GM18907 (cell line): Measurements from ENCODE around the gene KAZN.

Experiments used
- ATAC-seq: cut with Tn5 transposase; IDR thresholded peaks from one replicate; pipeline ENCODE4 v1.9.1; 2021; ENCODE audit warnings: mild to moderate bottlenecking, moderate library complexity; ENCODE audit not compliant: unreplicated experiment

KAZN gene

GRCh38 chr1:14784790-14785773, 186.6 kb downstream of the KAZN start:
- ATAC-seq, result no peak

DNA sequence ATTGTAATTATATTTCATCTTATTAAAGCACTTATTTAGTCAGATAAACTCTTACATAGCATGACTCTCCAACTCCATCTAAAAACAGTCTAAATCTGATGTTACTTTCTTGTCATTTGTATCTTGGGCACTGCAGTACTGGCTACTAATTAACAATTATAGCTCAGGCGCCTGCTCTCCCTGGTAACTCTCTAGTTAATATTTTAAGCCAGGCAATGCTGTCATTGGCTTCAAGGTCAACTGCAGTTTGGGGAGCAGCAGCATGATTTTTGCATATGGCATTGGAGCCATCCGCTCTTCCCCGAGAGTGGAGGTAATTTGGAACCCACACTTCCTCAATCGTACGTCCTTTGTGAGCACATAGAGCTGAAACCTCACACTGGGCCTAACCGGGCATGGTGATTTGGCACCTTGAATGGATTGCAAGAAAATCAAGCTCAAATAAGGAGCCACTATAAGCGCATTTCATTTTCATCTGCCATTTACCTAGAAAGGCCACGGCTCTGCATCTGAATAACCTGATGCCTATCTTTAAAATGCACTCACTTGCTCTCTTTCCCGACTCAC, 187.7 kb downstream of the KAZN start:
- ATAC-seq, result no peak

- no peak for ATAC-seq
Observed at GRCh38 chr1:14786681-14787080, 188.2 kb downstream of the KAZN start.

GRCh38 chr1:14787604-14788003, 189.1 kb downstream of the KAZN start:
- ATAC-seq, result no peak

DNA sequence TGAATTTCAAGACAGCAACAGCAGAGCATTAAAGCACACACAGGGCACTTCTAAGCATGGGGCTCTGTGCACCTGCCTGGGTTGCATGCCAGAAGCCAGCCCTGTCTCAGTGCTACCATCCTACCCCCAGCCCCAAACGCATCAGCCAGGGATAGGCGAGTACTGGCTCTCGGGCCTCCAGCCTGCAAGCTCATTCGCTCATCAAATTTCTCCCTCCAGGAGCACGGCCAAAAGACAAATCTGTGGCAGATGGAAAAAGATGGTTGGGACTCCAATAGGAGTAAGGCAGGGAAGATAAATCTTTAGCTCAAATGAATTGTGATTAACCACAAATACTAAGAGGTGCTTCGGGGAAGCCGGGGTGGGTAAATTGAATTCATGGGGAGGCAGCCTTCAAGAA, 189.6 kb downstream of the KAZN start:
- no peak for ATAC-seq

- ATAC-seq, result no peak
Observed at GRCh38 chr1:14790982-14791381, 192.5 kb downstream of the KAZN start.

DNA sequence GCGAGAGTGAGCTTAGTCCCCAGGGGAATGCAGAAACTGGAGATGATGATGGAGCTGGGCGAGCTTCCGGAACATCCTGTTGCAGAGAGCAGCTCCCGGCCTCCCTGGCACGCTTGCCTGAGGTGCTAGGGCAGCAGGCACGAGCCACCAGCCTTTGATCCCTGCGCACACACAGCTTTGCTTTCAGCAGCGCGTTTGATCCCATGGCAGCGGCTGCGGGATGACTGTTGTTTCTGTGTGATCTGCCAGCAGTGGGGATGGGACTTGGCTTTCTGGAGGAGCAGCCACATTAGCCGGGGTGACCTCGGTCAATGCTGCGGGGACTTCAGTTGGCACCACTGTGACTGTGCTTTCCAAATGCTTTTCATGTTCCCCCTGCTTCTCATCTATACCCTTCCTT, 193.2 kb downstream of the KAZN start:
- ATAC-seq, result no peak

DNA sequence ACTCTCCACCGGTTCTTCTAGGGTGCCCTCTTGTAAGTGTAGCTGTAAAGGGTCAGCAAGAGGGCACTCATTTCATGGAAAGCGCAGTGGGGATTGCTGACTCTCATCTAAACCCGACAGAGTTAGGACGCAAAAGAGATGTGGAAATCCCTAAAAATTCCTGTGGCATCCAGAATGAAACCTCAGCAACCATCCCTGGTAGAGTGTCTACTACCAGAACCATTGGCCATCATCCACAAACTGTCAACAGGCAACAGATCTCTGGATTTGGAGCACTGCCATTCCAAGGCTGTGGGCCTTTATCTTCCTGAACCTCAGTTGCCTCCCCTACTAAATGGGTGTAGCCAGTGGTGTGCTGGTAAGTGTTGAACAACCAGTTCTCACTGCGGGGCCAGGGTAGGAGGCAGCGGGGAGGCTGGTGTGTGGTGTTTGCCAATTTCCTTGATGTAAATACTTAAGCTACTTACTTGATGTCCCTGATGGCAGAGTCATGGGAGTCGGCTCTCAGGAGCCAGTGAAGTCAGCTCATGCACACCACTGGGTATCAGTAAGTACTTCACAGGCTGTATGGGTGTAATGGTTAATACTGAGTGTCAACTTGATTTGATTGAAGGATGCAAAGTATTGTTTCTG, 195.8 kb downstream of the KAZN start:
- no peak for ATAC-seq

GRCh38 chr1:14794906-14795305, 196.4 kb downstream of the KAZN start:
- ATAC-seq, result no peak

DNA sequence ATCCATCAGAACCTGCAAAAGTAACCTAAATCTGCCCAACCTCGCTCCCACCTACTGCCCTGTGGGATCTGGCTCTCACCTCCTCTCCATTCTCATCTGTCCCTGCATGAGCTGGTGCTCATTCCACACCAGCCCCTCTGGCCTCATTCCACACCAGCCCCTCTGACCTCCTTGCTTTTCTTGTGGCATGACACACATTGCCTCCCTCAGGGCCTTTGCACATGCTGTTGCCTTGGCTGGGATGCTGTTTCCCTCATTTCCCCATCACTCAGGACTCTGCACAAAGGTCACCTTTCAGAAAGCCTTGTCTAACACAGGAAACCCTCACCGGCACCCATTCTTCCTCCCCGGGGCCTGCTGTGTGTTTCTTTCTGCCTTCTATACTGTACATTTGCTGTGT, 197.1 kb downstream of the KAZN start:
- ATAC-seq, result no peak

GRCh38 chr1:14800014-14800413, 201.5 kb downstream of the KAZN start:
- ATAC-seq, result no peak

DNA sequence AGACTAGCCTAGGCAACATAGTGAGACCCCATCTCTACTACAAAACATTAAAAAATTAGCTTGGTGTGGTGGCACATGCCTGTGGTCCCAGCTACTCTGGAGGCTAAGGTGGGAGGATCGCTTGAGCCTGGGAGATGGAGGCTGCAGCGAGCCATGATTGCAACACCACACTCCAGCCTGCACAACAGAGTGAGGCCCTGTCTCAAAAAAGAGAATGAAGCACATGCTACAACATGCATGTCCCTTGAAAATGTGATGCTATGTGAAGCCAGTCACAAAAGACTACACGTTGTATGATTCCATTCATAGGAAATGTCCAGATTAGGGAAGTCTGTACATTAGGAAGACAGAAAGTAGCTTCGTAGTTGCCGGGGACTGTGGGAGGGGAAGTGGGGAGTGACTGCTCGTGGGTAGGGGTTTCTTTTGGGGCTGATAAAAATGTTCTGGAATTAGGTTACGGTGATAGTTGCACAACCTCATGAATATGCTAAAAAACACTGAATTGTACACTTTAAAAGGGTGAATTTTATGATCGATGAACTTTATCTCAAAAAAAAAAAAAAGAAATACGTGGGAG, 202.1 kb downstream of the KAZN start:
- no peak for ATAC-seq

DNA sequence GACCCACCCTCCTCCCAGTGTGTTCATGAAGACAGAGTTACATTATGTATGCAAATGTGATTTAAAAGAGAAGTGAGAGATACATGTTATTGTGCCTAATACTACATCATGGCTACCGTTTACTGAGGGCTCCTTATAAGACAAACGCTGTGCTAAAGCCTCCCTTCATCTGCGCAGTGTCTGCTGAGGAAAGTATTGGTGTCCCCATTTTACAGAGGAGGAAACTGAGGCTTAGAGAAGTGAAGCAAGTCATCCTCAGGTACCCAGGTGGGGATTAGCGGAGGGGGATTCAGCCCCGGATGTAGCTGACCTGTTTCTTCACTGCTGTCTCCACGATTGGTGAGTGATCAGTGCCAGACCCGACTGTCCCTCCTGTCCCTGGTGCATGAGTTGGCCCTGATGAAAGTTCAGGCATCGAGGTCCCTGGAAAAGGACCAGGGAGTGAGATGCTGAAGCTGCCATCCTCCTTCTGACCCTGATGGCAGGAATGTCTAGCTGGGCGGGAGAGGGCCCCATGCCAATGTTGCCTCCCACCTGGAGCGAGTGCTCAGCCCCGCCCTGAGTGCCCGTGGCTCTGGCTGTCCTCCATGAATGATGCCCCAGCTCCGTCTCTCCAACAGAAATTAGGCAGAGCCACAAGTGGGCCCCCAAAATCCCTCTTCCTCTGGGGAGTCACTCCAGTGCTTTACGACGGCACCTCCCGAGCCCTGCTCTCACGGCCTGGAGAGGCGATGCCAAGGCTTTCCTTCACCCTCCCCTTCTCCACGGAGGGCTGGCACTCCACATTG, 204.7 kb downstream of the KAZN start:
- no peak for ATAC-seq

DNA sequence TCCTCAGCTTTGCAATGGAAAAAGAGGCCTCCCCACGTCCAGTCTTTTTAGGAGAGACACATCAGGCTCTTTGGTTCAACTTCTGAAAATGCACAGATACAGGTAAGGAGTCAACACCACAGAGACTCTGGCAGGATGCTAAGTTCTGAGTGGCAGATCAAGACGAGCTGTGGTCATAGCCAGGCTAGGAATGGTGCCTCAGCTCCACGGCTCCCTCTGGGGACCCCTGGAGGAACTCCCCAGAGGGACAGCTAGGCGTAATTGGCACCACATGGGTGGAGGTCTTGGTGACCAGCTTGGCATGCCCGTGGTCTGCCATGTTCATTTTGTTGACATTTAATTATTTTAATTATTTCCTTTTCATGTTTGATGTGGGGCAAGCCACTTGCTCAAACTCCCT, 206.1 kb downstream of the KAZN start:
- ATAC-seq, result no peak

DNA sequence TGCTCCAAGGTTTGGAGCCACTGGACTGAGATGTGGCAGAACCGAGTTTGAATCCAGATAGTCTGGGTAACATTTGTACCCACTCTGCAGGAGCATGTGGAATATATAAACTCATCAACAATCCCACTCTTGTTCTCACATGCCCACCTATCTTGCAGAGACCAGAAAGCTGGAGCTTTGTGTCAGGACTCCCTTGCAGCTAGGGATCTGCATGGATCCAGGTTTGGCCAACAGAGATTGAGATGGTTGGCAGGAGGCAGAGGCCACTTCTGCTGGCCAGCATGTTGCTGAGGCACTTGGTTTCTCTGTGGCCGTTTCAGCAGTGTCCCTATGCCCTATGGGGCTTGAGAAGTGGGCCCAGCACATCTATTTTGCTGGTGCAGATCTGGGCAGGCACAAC, 208.3 kb downstream of the KAZN start:
- no peak for ATAC-seq

DNA sequence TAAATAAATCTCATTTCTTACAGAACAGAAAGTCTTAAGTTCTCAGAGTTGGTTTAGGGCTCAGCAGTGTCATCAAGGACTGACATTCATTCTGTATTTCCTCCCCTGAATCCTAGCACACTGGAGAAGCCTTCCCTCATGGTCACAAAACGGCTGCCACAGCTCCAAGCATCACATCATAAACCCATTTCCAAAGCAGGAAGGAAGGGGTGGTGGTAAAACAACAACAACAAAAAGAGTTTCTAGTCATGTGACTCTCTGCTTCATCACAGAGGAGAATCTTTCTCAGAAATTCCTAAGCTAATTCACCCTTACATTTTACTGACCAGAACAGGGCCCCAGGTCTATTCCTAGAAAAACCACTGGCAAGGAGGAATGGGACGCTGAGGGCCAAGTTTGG, 210.3 kb downstream of the KAZN start:
- ATAC-seq, result no peak

DNA sequence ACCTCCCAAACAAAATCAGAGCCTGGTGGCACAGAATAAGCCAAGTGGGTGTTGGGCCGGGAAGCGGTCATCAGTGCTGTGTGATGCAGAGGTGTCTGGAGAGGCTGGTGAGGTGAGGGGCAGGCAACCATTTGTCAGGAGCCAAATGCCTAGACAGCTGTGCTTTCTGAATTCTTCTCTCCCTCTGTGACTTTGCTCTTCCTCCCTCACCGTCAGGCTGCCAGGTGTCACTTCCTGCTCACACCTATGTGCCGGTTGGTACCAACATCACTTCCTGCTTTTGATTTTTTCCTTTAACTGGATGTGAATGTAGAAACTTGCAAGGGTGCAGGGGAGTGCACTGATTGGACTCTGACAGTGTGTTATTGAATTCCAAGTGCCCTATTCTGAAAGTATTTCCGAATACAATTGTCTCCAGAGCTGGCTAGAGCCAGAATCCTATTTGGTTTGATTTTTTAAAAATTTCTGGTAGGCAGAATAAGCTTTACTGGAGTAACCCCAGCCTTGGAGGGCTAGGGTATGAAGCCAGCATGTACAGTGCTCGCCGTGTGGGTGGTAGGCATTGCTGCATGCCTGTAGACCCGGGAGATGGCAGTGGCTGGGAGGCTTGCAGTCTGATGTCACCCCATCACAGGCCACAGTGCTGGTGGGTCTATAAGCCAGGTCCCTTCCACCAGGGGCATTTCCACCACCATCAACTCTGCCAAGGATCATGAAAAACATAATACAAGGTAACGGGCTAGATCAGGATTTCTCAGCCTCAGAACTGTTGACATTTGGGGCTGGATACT, 210.9 kb downstream of the KAZN start:
- no peak for ATAC-seq

DNA sequence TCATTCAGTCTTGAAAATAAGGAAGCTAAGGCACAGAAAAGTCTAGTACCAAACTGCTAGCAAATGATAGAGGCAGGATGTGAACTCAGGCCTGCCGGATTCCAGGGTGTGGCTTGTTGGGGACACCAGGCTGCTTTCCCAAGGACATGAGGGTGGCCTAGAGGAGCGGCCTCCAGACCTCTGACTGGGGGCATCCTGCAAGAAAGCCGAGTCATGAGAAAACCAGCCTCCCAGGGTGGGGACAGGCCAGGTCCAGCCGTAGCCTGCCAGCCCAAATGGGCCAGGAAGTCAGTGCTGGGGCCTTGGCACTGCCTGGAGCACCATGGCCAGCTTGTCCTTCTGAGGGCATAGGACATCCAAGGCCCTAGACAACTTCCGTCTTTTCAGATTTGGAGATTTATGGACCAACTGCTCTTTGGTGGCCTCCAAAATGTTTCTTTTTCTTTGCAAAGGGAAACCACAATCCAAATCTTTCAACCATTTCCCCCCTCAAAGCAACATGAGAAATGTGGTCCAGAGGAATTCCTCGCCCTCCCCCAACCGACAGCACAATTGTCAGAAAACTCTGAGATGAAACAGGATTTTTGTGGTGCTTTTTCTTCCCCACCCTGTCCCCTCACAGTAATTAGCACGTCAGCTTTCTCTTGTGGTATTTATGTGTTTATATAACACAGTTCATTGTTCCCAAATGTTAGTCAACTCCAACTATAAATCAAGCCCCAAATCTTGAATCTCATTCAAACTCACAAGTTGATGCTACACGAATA, 212.3 kb downstream of the KAZN start:
- ATAC-seq, result no peak

- ATAC-seq, result no peak
Observed at GRCh38 chr1:14811573-14811972, 213.1 kb downstream of the KAZN start.
